ENCODE measurements around the gene RGS10. TPM values are rescaled to one million over a fixed set of nuclear protein-coding genes. Genes with fewer than 3 reads are reported as not detected.

Gene RGS10, protein sequence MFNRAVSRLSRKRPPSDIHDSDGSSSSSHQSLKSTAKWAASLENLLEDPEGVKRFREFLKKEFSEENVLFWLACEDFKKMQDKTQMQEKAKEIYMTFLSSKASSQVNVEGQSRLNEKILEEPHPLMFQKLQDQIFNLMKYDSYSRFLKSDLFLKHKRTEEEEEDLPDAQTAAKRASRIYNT
- total RNA-seq (2013; cell fraction: nucleolus; rRNA removed) = 17.2 and 20.2 TPM in 2 replicates
- total RNA-seq (2014; rRNA removed) (97.4 and 102 TPM in 2 replicates), total RNA-seq (2014; rRNA removed; fragmentation: Illumina TruSeq; extraction: Trizol) (124 and 131 TPM in 2 replicates), total RNA-seq (2021) (114 and 128 TPM in 2 replicates), polyA plus RNA-seq (2011; rRNA removed) (186 and 284 TPM in 2 replicates), polyA plus RNA-seq (2014; fragmentation: Illumina TruSeq; extraction: Trizol) (193 and 226 TPM in 2 replicates), polyA plus RNA-seq (2014; fragmentation: Nextera tagmentation; extraction: Ambion mirVana) (100 to 1,000 TPM in 1 of 2 experiments, 10 to 100 TPM in 1; 72.8 to 134 TPM), polyA plus RNA-seq (2014; rRNA removed) (134 and 157 TPM in 2 replicates), polyA plus RNA-seq (2016; fragmentation: Nextera tagmentation; extraction: Ambion mirVana) (100 to 1,000 TPM; 116 to 123 TPM), polyA minus RNA-seq (2011; rRNA and poly(A)+ RNA removed) (38.0 and 39.4 TPM in 2 replicates), Bru-seq, nascent RNA (percentile 80 among the genes with signal in this experiment), BruChase-seq, experiment 1, labeled RNA remaining after a 6-hour chase (percentile 83 among the genes with signal in this experiment), BruChase-seq, experiment 2, labeled RNA remaining after a 2-hour chase (percentile 74 among the genes with signal in this experiment)
- polyA plus RNA-seq (2011; ENCODE audit: low read depth) = 113 TPM
- 71.0 and 87.2 TPM in 2 replicates for polyA plus RNA-seq (2011; cell fraction: cytosol; rRNA removed)
- 39.4 and 46.2 TPM in 2 replicates for polyA plus RNA-seq (2011; cell fraction: nucleus; rRNA removed)
- 162 and 180 TPM in 2 replicates for polyA plus RNA-seq (2012)
- polyA minus RNA-seq (2011; cell fraction: cytosol; rRNA and poly(A)+ RNA removed) = 34.1 and 34.9 TPM in 2 replicates
- polyA minus RNA-seq (2011; cell fraction: nucleus; rRNA and poly(A)+ RNA removed) = 8.6 and 10.7 TPM in 2 replicates
- long read RNA-seq, experiment 1, transcript RGS10-202 (5 exons, 804 nt) = major isoform, 66 of 78 reads
- long read RNA-seq, experiment 1, partial matches to known transcripts = 2 of 78 reads
- long read RNA-seq, experiment 1, other reads (novel, unspliced or antisense) = 10 of 78 reads
- long read RNA-seq, experiment 2, transcript RGS10-202 (5 exons, 804 nt) = major isoform, 341 of 355 reads
- long read RNA-seq, experiment 2, partial matches to known transcripts = 3 of 355 reads
- long read RNA-seq, experiment 2, other reads (novel, unspliced or antisense) = 11 of 355 reads

- RAD21 ChIA-PET (ENCODE audit: unreplicated experiment) = interaction anchor here (1.0 to 5.3 kb wide), 12 partner anchors 12 to 343 kb away, joined by 3 to 55 read pairs (median 8); partner anchors contain the start of genes BAG3, GRK5 and TIAL1
- in situ Hi-C loops (cut with MboI) = no loop called here
- Histone ChIP-seq H3K9ac (ENCODE audit: control insufficient read depth, insufficient read depth, low read length) (peak within 1 kb of the TSS; percentile 55), H3K9me3 (replicated peaks; ENCODE audit: control insufficient read depth, insufficient read depth, low read length) (no peaks in the 10 kb centered on the region), H2AFZ (ENCODE audit: control insufficient read depth, low read depth, low read length) (peak within 1 kb of the TSS; percentile 71), H3K27me3 (replicated peaks in 1 of 2; ENCODE audit: control insufficient read depth in 2 of 2, insufficient read depth in 2 of 2, low read length in 1 of 2) (no peaks in the 10 kb centered on the region), H4K20me1 (ENCODE audit: control insufficient read depth, insufficient read depth) (peaks cover 3% of the 10 kb centered on the region; the same call in 1 of the 2 replicates), H3K27ac (ENCODE audit: control insufficient read depth, insufficient read depth) (peak within 1 kb of the TSS; percentile 59), H3K36me3 (ENCODE audit: control insufficient read depth in 2 of 2, insufficient read depth in 2 of 2, low read length in 1 of 2) (no peaks in the 10 kb centered on the region), H3K4me1 (ENCODE audit: control insufficient read depth, insufficient read depth, low read length) (peaks cover 25% of the 10 kb centered on the region), H3K4me2 (ENCODE audit: control insufficient read depth, insufficient read depth) (peak within 1 kb of the TSS; percentile 92), H3K4me3 (peak within 1 kb of the TSS; percentile 84), H3K79me2 (ENCODE audit: control insufficient read depth, insufficient read depth, low read length) (peaks cover 49% of the 10 kb centered on the region)
- FAIRE-seq (no peak), ATAC-seq (peak; percentile 84), DNase-seq (ENCODE audit: low read depth, low spot score) (no peak)
- CTCF ChIA-PET = interaction anchor here (0.8 to 5.1 kb wide), 28 partner anchors 8 to 343 kb away, joined by 3 to 45 read pairs (median 6); partner anchors contain the start of genes BAG3, GRK5 and TIAL1
- POLR2A ChIA-PET = interaction anchor here (0.6 to 4.0 kb wide), 10 partner anchors 12 to 176 kb away, joined by 3 to 24 read pairs (median 5); partner anchors contain the start of gene TIAL1
- intact Hi-C loops (cut with micrococcal nuclease; ENCODE audit: unreplicated experiment) = loop anchor here (2.0 to 5.0 kb wide), 4 partner anchors 54 to 335 kb away; partner anchors contain the start of genes GRK5 and TIAL1
- WGBS (ENCODE audit: insufficient coverage, insufficient replicate concordance, low lambda C conversion rate, missing lambda C conversion rate) = under 1% methylated on average over 68 of the region's 76 CpGs
- no TSS peak for BruUV-seq (replicated peaks)
- SMC1A ChIA-PET (ENCODE audit: uncharacterized antibody, unreplicated experiment) = interaction anchor here (0.5 to 3.3 kb wide), 8 partner anchors 12 to 422 kb away, joined by 3 to 16 read pairs (median 4); no protein-coding TSS in a partner anchor
- TF ChIP-seq ZNF687 (IDR thresholded peaks at IDR 0.05) (peak; percentile 55; the same call in 1 of the 2 replicates), SMARCA5 (IDR thresholded peaks at IDR 0.05) (no peak), MLLT1 (IDR thresholded peaks at IDR 0.05) (no peak), TCF3 (IDR thresholded peaks at IDR 0.05; ENCODE audit: borderline replicate concordance, insufficient read depth, low read depth, low read length) (no peak), RAD21 (IDR thresholded peaks at IDR 0.05; ENCODE audit: insufficient read depth, low read depth, low read length) (no peak), ZBED1 (IDR thresholded peaks at IDR 0.05; ENCODE audit: borderline replicate concordance) (no peak), POLR2A (IDR thresholded peaks at IDR 0.05; ENCODE audit: low read depth, low read length) (peak; percentile 84), POU2F2 (IDR thresholded peaks at IDR 0.05; ENCODE audit: borderline replicate concordance, low read depth, low read length) (0 out of 3 replicates have a peak, but pooled peaks have one; percentile 19), RUNX3 (IDR thresholded peaks at IDR 0.05; ENCODE audit: low read length) (0 out of 2 replicates have a peak, but pooled peaks have one; percentile 5), NR2C2 (IDR thresholded peaks at IDR 0.05; ENCODE audit: borderline replicate concordance, control insufficient read depth, insufficient read length, low read depth) (no peak), ASH2L (IDR thresholded peaks at IDR 0.05; ENCODE audit: borderline replicate concordance, low read depth) (no peak), NFYA (IDR thresholded peaks at IDR 0.05; ENCODE audit: borderline replicate concordance, low read depth, low read length) (no peak), PML (IDR thresholded peaks at IDR 0.05; ENCODE audit: low read length) (peak; percentile 72; the same call in 1 of the 2 replicates)
Measured at GRCh38 chr10:119542357-119542987, at the start of gene RGS10. Gene RGS10 (minus strand): TSS chr10:119542719. CDS start chr10:119542638, 81 bp downstream.
